Neural progenitor cell (in vitro differentiated cells): ENCODE measurements around the gene RFK.

Experiments used
- EZH2 ChIP-seq: fragments of 200-600 bp; sonication (generic); IDR thresholded peaks from 2 replicates; pipeline ENCODE4 v1.6.1; 2017; ENCODE audit warnings: antibody characterized with exemption, mild to moderate bottlenecking, moderate library complexity
- TF ChIP-seq, protein P1 (sequence below): fragments of 200-600 bp; sonication (generic); IDR thresholded peaks from 2 replicates; pipeline ENCODE4 v1.5.1; 2017; ENCODE audit warnings: antibody characterized with exemption, mild to moderate bottlenecking

GRCh38 chr9:76355886-76356285, 38.3 kb downstream of the RFK start:
- TF ChIP-seq, protein P1, sequence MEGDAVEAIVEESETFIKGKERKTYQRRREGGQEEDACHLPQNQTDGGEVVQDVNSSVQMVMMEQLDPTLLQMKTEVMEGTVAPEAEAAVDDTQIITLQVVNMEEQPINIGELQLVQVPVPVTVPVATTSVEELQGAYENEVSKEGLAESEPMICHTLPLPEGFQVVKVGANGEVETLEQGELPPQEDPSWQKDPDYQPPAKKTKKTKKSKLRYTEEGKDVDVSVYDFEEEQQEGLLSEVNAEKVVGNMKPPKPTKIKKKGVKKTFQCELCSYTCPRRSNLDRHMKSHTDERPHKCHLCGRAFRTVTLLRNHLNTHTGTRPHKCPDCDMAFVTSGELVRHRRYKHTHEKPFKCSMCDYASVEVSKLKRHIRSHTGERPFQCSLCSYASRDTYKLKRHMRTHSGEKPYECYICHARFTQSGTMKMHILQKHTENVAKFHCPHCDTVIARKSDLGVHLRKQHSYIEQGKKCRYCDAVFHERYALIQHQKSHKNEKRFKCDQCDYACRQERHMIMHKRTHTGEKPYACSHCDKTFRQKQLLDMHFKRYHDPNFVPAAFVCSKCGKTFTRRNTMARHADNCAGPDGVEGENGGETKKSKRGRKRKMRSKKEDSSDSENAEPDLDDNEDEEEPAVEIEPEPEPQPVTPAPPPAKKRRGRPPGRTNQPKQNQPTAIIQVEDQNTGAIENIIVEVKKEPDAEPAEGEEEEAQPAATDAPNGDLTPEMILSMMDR = no peak
- no peak for TF ChIP-seq EZH2
